Stimulated activated CD8-positive, alpha-beta memory T cell treated with anti-CD3 and anti-CD28 coated beads, Interleukin-15, amount 100 ng/mL, for 1 hour (primary cell): ENCODE measurements around the gene MBTPS1.
A peak's percentile ranks its signal among the peaks of the same experiment; 100 is the strongest.

ENCODE experiments used
- DNase-seq: peaks from one replicate; pipeline ENCODE4 v3.0.0-alpha.2; 2020; ENCODE audit warnings: low read depth

Gene MBTPS1

GRCh38 chr16:84116720-84117493 lies at the start of gene MBTPS1:
MBTPS1 (minus strand) TSS chr16:84116942; CDS start chr16:84101783, 15,159 bp downstream.
- peak; percentile 93 for DNase-seq

GRCh38 chr16:84165746-84166145 lies 49.0 kb upstream of the MBTPS1 start:
- DNase-seq = no peak

GRCh38 chr16:84161801-84162200 lies 45.1 kb upstream of the MBTPS1 start:
- DNase-seq = no peak

- no peak for DNase-seq
Measured at GRCh38 chr16:84161037-84161436, 44.3 kb upstream of the MBTPS1 start.

GRCh38 chr16:84159800-84160199 lies 43.1 kb upstream of the MBTPS1 start:
- DNase-seq = no peak

GRCh38 chr16:84159007-84159406 lies 42.3 kb upstream of the MBTPS1 start:
- no peak for DNase-seq

GRCh38 chr16:84156342-84156784 lies 39.6 kb upstream of the MBTPS1 start:
- DNase-seq = no peak

GRCh38 chr16:84155771-84156170 lies 39.0 kb upstream of the MBTPS1 start:
- no peak for DNase-seq

GRCh38 chr16:84155226-84155625 lies 38.5 kb upstream of the MBTPS1 start:
- no peak for DNase-seq

GRCh38 chr16:84153660-84154214 lies 37.0 kb upstream of the MBTPS1 start:
- DNase-seq = no peak

GRCh38 chr16:84150926-84151325 lies 34.2 kb upstream of the MBTPS1 start:
- no peak for DNase-seq

- DNase-seq = peak; percentile 88
Measured at GRCh38 chr16:84144859-84145639, 28.3 kb upstream of the MBTPS1 start, which contains the start of the genes DNAAF1 and HSDL1. DNAAF1 (plus strand) TSS chr16:84145308; CDS start chr16:84145441, 133 bp downstream. HSDL1 (minus strand) TSS chr16:84145177; CDS start chr16:84131321, 13,856 bp downstream.

GRCh38 chr16:84144209-84144858 lies 27.6 kb upstream of the MBTPS1 start:
- DNase-seq = peak; percentile 5

- no peak for DNase-seq
Measured at GRCh38 chr16:84143784-84144199, 27.1 kb upstream of the MBTPS1 start.

GRCh38 chr16:84143081-84143480 lies 26.3 kb upstream of the MBTPS1 start:
- DNase-seq = no peak

GRCh38 chr16:84141143-84141670 lies 24.5 kb upstream of the MBTPS1 start:
- no peak for DNase-seq

GRCh38 chr16:84139628-84140258 lies 23.0 kb upstream of the MBTPS1 start:
- DNase-seq = no peak

GRCh38 chr16:84138824-84139627 lies 22.3 kb upstream of the MBTPS1 start:
- DNase-seq = no peak

- no peak for DNase-seq
Measured at GRCh38 chr16:84138500-84138823, 21.7 kb upstream of the MBTPS1 start.

GRCh38 chr16:84137769-84138357 lies 21.1 kb upstream of the MBTPS1 start:
- no peak for DNase-seq
